ENCODE measurements around the gene RCL1. TPM values are rescaled to one million over a fixed set of nuclear protein-coding genes. Genes with fewer than 3 reads are reported as not detected.

RCL1 gene
- total RNA-seq, 1 experiment from 2014 or later: 34.4 TPM

GRCh38 chr9:4879115-4879558 lies 86.4 kb downstream of the RCL1 start:
- Histone ChIP-seq H4K20me1 (ENCODE audit: control insufficient read depth, insufficient read depth, insufficient read length) (no peaks in the 10 kb centered on the region), H3K56ac (ENCODE audit: insufficient read length, low read depth, low read length) (no peak overlapping the region), H2AK5ac (ENCODE audit: insufficient read length, low read length) (no peak overlapping the region), H4K8ac (replicated peaks; ENCODE audit: insufficient read length, low read depth, low read length) (no peak overlapping the region), H3K18ac (ENCODE audit: insufficient read length, low read depth, low read length) (no peak overlapping the region), H3K9me3 (ENCODE audit: control insufficient read depth, low read depth, low read length) (no peaks in the 10 kb centered on the region), H2BK15ac (ENCODE audit: low read depth, low read length) (no peak overlapping the region), H3K14ac (ENCODE audit: insufficient read depth, low read length) (no peak overlapping the region), H3T11ph (ENCODE audit: low read length) (no peak overlapping the region), H4K91ac (ENCODE audit: insufficient read length, low read depth, low read length) (no peak overlapping the region), H3K27ac (ENCODE audit: insufficient read length, low read depth, low read length) (no peak overlapping the region), H3K4ac (ENCODE audit: low read depth, low read length) (no peak overlapping the region), H2BK20ac (ENCODE audit: low read depth, low read length, poor library complexity, severe bottlenecking) (no peak overlapping the region), H3K27me3 (ENCODE audit: insufficient read depth, low read length) (no peaks in the 10 kb centered on the region), H2BK5ac (ENCODE audit: insufficient read length, low read length) (no peak overlapping the region), H4K5ac (ENCODE audit: insufficient read length, low read depth, low read length) (no peak overlapping the region), H2BK12ac (ENCODE audit: insufficient read length, low read depth, low read length) (no peak overlapping the region), H3K23ac (ENCODE audit: insufficient read length, low read depth, low read length) (no peak overlapping the region), H2BK120ac (ENCODE audit: low read depth, low read length, poor library complexity, severe bottlenecking) (no peak overlapping the region), H3K4me1 (ENCODE audit: insufficient read depth, low read length) (no peaks in the 10 kb centered on the region), H3K23me2 (ENCODE audit: insufficient read length, low read depth, low read length, poor library complexity, severe bottlenecking) (no peaks in the 10 kb centered on the region), H3K79me1 (ENCODE audit: insufficient read depth, low read depth, low read length, poor library complexity, severe bottlenecking) (no peaks in the 10 kb centered on the region), H3K9ac (ENCODE audit: extremely low read depth, insufficient read length, low read length) (no peak overlapping the region), H3K4me2 (ENCODE audit: insufficient read depth, insufficient read length, low read length) (no peak overlapping the region), H2AFZ (ENCODE audit: low read length) (no peak overlapping the region), H3K79me2 (ENCODE audit: insufficient read depth, low read length) (no peaks in the 10 kb centered on the region)
- WGBS (ENCODE audit: extremely low coverage, insufficient read length, low lambda C conversion rate): no CpG with 5 or more reads among the region's 3 CpGs
- Mint-ChIP-seq H3K27me3 (ENCODE audit: low read depth) (no peaks in the 10 kb centered on the region), H3K4me3 (no peak overlapping the region), H3K4me1 (peaks cover 5 to 16% of the 10 kb centered on the region in 2 experiments), H3K36me3 (ENCODE audit: insufficient read depth in 1 of 3, low read depth in 3 of 3) (peaks cover 0 to 4% (median 0%) of the 10 kb centered on the region in 3 experiments; a peak in 2 of 7 replicates), H3K9me3 (no peaks in the 10 kb centered on the region; a peak in 1 of 5 replicates), H3K27ac (no peak overlapping the region)
- TF ChIP-seq CTCF (conservative IDR thresholded peaks at IDR 0.05): no peak
- DNase-seq: no peak
